ENCODE measurements around the gene PRRT4.
A peak's percentile ranks its signal among the peaks of the same experiment; 100 is the strongest.

The PRRT4 gene

GRCh38 chr7:128395748-128396147, 34.3 kb upstream of the PRRT4 start:
- no peak for DNase-seq (ENCODE audit: low read depth, low spot score)

- DNase-seq (ENCODE audit: low read depth, low spot score), result no peak
These were observed 33.5 kb upstream of the PRRT4 start for GRCh38 chr7:128394904-128395496.

- DNase-seq (ENCODE audit: low read depth, low spot score), result no peak
These were observed 32.2 kb upstream of the PRRT4 start for GRCh38 chr7:128393526-128394330.

- no peak for DNase-seq (ENCODE audit: low read depth, low spot score)
These were observed 31.2 kb upstream of the PRRT4 start for GRCh38 chr7:128392446-128393327.

- DNase-seq (ENCODE audit: low read depth, low spot score), result no peak
These were observed 30.3 kb upstream of the PRRT4 start for GRCh38 chr7:128391805-128392204.

GRCh38 chr7:128390871-128391565, 29.5 kb upstream of the PRRT4 start:
- no peak for DNase-seq (ENCODE audit: low read depth, low spot score)

- no peak for DNase-seq (ENCODE audit: low read depth, low spot score)
These were observed 28.3 kb upstream of the PRRT4 start for GRCh38 chr7:128389618-128390329.

GRCh38 chr7:128389085-128389617, 27.7 kb upstream of the PRRT4 start:
- DNase-seq (ENCODE audit: low read depth, low spot score), result no peak

GRCh38 chr7:128388145-128388485, 26.6 kb upstream of the PRRT4 start:
- DNase-seq (ENCODE audit: low read depth, low spot score), result no peak

GRCh38 chr7:128387216-128388144, 26.0 kb upstream of the PRRT4 start:
- DNase-seq (ENCODE audit: low read depth, low spot score), result peak; percentile 89

- no peak for DNase-seq (ENCODE audit: low read depth, low spot score)
These were observed 24.8 kb upstream of the PRRT4 start for GRCh38 chr7:128385988-128386925.

- no peak for DNase-seq (ENCODE audit: low read depth, low spot score)
These were observed 23.2 kb upstream of the PRRT4 start for GRCh38 chr7:128384726-128385125.

GRCh38 chr7:128383776-128384175, 22.3 kb upstream of the PRRT4 start:
- DNase-seq (ENCODE audit: low read depth, low spot score), result peak; percentile 40

- no peak for DNase-seq (ENCODE audit: low read depth, low spot score)
These were observed 19.8 kb upstream of the PRRT4 start for GRCh38 chr7:128381161-128381821.

- DNase-seq (ENCODE audit: low read depth, low spot score), result no peak
These were observed 19.1 kb upstream of the PRRT4 start for GRCh38 chr7:128380483-128381106.

GRCh38 chr7:128379900-128380479, 18.5 kb upstream of the PRRT4 start:
- DNase-seq (ENCODE audit: low read depth, low spot score), result no peak

GRCh38 chr7:128378637-128379036, 17.1 kb upstream of the PRRT4 start:
- DNase-seq (ENCODE audit: low read depth, low spot score), result no peak
